Heart right ventricle (tissue), 16 donors: ENCODE measurements around the gene COL5A1. TPM values are rescaled to one million over a fixed set of nuclear protein-coding genes. Genes with fewer than 3 reads are reported as not detected.

Source experiments
- ATAC-seq, 8 donors: fragments of 200-7000 bp; cut with Tn5 transposase; one replicate each; pipeline ENCODE4 v1.9.1; 2020; ENCODE audit warnings: mild to moderate bottlenecking in 8 of 8, moderate library complexity in 8 of 8, moderate number of reproducible peaks in 1 of 8
- DNase-seq, 2 donors: peaks; one replicate each; pipeline ENCODE4 v3.0.0-alpha.2; 2020
- H3K27ac ChIP-seq, 10 donors: fragments of 200-600 bp; sonication (generic) in 2 of 10; one replicate each; pipeline versions ENCODE4 v1.5.0 to v1.8.0; 2020 to 2022; ENCODE audit warnings: mild to moderate bottlenecking in 3 of 10
- H3K27me3 ChIP-seq, 7 donors: fragments of 200-600 bp; one replicate each; pipeline ENCODE4 v1.8.0; 2021 to 2022; ENCODE audit warnings: mild to moderate bottlenecking in 2 of 7
- H3K36me3 ChIP-seq, 9 donors: fragments of 200-600 bp; sonication (generic) in 1 of 9; one replicate each; pipeline versions ENCODE4 v1.5.0 to v1.8.0; 2020 to 2022; ENCODE audit warnings: mild to moderate bottlenecking in 2 of 9
- H3K4me1 ChIP-seq, 9 donors: fragments of 200-600 bp; sonication (generic) in 1 of 9; one replicate each; pipeline versions ENCODE4 v1.5.0 to v1.8.0; 2020 to 2022; ENCODE audit warnings: mild to moderate bottlenecking in 4 of 9
- H3K4me3 ChIP-seq, 10 donors: fragments of 200-600 bp; sonication (generic) in 2 of 10; one replicate each; pipeline versions ENCODE4 v1.5.0 to v1.8.0; 2020 to 2022; ENCODE audit warnings: mild to moderate bottlenecking in 7 of 10, moderate library complexity in 2 of 10
- H3K9me3 ChIP-seq, 11 donors: fragments of 200-600 bp in 10 of 11; sonication (generic) in 2 of 11; one replicate each; pipeline versions ENCODE4 v1.5.0 to v1.8.0; 2013 to 2022; ENCODE audit warnings: mild to moderate bottlenecking in 2 of 11, control low read depth in 1 of 11, moderate library complexity in 1 of 11
- WGBS, 2 donors: extraction: QIAGEN DNeasy Blood & Tissue Kit; methylation state at CpG; one replicate each; pipeline ENCODE4 v1.1.7; 2013; ENCODE audit warnings: inconsistent platforms in 1 of 2; 5-methylcytosine and 5-hydroxymethylcytosine counted together
- intact Hi-C, 10 donors: fragments of 100-400 bp; cut with DNase I; formaldehyde crosslinking; loops; one replicate each; pipeline versions ENCODE4 v1.11.1 to v1.14.2; 2022
- polyA plus RNA-seq, 2 donors: library from polyadenylated mRNA; stranded (reverse); fragments of 200-250 nt; gene quantifications; one replicate each; pipeline ENCODE4 v1.2.3, GENCODE V29; 2013
- total RNA-seq, 10 donors: library from RNA; stranded (reverse); fragmentation: NEBNext Ultra II Directional in 3 of 10; extraction: Animal tissue kit (Norgen Biotek cat#: 25700) in 3 of 10; gene quantifications; one replicate each; pipeline versions ENCODE4 v1.2.1 to v1.2.4, GENCODE V29; 2021 to 2023
- TF ChIP-seq, protein P1 (sequence below), 9 donors: fragments of 200-600 bp; sonication (generic) in 2 of 9; IDR thresholded peaks; one replicate each; pipeline versions ENCODE4 v1.5.0 to v1.8.0; 2021 to 2022; ENCODE audit warnings: antibody characterized with exemption in 9 of 9, mild to moderate bottlenecking in 5 of 9, moderate library complexity in 1 of 9
- donor health status: Arrhythmogenic right ventricular cardiomyopathy.
- donor health status: ischemic (EF 13 %, LVEDD 7.1; RV severe dilation, severe dysfunction).
- donor health status: healthy with polysubstance abuse.
- donor health status: DM: no; HTN: yes; CAD: no.
- donor health status: DM: no; HTN: no; CAD: no.
- donor health status: ischemic (EF 25% LVEDD 6.9; RV normal size, moderate dysfunction).
- donor health status: ischemic (EF 25% LVEDD 5.7; RV mildly dilated, moderate dysfunction).
- donor health status: healthy.
- donor health status: DM: yes; HTN: yes; CAD: no.
- donor health status: Ischemic cardiomyopathy.
- donor health status: ischemic (EF 35%, LVEDD 5.7; RV mildly dilated, moderate dysfunction).
- donor health status: nonischemic (EF 11% LVEDD 7.7; RV severe dilation, severe dysfunction).
- donor health status: DM: yes; HTN: yes; CAD: no.
- donor health status: PGD.
- donor health status: ischemic (EF 29% LVEDD 5.4; RV normal size, mild dysfunction).
- donor health status: nonischemic (EF 23%, LVEDD 6.1; RV moderate dilation, normal function).

COL5A1 gene
- total and polyA plus RNA-seq, 12 donors = 8.1 to 60.0 (median 13.3) TPM

DNA sequence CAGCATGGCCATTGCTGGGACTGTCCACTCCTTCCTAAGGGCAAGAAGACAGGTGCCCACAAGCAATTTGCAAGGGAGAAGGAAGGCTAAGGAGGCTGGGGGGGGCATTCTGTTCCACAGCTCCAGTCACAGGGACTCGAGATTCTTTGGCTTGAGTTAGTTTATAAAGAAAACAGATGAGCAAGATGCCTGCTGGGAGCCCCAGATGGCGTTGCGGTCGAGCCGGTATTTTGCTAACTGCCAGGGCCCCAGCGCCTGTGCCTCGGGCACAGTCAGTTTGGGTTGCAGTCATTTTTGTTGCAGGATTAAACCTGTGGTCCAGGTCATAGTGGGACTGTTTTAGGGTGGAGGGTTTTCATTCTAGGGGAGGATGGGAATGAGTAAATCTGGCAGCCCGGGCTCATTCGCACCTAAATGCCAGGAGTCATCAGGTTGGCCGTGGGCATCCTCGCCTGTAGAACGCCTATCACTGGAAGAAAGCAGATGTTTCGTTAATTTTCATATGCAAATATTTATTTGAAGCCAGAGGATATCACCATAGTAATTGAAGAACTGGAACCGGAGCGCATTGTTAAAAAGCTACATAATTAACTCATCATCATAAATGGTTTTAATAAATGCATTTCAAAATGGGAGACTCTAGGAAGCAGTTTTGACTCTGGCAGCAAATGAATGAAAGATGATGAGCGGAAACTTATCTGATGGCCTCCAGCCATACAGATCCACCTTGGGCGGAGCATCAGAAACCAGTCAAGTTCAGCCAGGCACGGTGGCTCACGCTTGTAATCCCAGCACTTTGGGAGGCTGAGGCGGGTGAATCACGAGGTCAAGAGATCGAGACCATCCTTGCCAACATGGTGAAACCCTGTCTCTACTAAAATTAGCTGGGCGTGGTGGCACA lies 151.9 kb downstream of the COL5A1 start:
- no peaks in the 10 kb centered on the region for H3K27me3 ChIP-seq
- TF ChIP-seq, protein P1, sequence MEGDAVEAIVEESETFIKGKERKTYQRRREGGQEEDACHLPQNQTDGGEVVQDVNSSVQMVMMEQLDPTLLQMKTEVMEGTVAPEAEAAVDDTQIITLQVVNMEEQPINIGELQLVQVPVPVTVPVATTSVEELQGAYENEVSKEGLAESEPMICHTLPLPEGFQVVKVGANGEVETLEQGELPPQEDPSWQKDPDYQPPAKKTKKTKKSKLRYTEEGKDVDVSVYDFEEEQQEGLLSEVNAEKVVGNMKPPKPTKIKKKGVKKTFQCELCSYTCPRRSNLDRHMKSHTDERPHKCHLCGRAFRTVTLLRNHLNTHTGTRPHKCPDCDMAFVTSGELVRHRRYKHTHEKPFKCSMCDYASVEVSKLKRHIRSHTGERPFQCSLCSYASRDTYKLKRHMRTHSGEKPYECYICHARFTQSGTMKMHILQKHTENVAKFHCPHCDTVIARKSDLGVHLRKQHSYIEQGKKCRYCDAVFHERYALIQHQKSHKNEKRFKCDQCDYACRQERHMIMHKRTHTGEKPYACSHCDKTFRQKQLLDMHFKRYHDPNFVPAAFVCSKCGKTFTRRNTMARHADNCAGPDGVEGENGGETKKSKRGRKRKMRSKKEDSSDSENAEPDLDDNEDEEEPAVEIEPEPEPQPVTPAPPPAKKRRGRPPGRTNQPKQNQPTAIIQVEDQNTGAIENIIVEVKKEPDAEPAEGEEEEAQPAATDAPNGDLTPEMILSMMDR (IDR thresholded peaks at IDR 0.05) = no peak
- H3K4me1 ChIP-seq = peaks cover 0 to 12% (median 9%) of the 10 kb centered on the region in 9 donors
- H3K4me3 ChIP-seq = no peak overlapping the region
- 94 to 95% methylated on average over 23 of the region's 23 CpGs for WGBS, 2 donors
- ATAC-seq (no peak), DNase-seq (no peak)
- no peak overlapping the region for H3K27ac ChIP-seq
- intact Hi-C loops = no loop called here
- H3K9me3 ChIP-seq = no peaks in the 10 kb centered on the region
- H3K36me3 ChIP-seq = peaks cover 0 to 49% (median 0%) of the 10 kb centered on the region in 9 donors

DNA sequence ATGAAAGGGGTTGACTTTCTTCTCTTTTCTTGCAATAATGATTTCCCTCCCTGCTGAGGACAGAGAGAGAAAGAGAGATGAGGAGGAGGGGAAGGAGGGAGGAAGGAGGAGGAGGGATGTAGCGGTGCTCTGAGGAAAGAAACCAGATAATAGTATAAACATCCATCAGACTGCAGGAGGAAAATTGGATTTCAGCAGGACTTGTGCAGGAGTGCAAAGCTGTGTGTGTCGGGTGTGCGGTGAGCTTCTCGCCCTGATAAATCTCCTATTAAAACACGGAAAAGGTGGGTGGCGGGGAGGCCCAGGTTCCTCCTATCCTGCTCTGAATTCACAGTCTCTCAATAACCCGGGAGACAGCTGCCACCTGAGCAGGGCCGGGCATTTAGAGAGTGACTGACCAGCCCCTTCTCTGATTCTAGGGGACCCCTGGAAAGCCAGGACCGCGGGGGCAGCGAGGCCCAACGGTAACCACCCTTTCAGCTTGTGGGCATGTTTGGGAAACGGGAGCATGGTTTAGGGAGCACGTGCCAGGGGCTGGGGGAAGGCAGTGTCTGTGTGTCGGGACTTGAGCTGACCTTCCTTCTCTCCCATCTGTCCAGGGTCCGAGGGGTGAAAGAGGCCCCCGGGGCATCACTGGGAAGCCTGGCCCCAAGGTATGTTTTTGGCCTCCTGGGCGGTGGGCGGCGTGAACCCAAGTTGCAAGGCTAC lies 153.2 kb downstream of the COL5A1 start:
- H3K27me3 ChIP-seq = no peaks in the 10 kb centered on the region
- intact Hi-C loops = no loop called here
- TF ChIP-seq, protein P1 (IDR thresholded peaks at IDR 0.05) = no peak
- H3K4me1 ChIP-seq = peaks cover 0 to 2% (median 0%) of the 10 kb centered on the region in 9 donors
- DNase-seq = no peak
- WGBS, 2 donors = 91 to 93% methylated on average over 20 of the region's 20 CpGs
- no peaks in the 10 kb centered on the region for H3K9me3 ChIP-seq
- H3K4me3 ChIP-seq = no peak overlapping the region
- H3K27ac ChIP-seq = no peak overlapping the region
- no peak for ATAC-seq
- H3K36me3 ChIP-seq = peaks cover 0 to 51% (median 0%) of the 10 kb centered on the region in 9 donors

DNA sequence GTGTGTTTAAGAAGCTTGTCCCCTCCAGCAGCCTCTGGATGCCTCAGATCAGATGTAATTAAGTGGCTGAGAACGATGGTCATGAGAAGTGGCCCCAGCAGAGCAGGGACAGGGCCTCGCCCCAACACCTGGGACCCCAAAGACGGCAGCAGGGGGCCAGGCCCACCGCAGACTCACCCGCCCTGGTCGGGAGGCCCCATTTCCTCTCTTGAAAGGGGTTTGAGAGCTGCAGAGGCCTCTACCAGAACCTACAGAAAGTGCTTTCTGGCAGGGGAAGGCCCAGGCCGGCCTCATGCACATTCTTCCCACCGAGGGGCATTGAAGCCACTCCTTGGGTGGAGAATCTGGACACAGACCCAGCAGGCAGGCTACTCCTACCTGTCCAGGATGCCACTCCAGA lies 153.8 kb downstream of the COL5A1 start:
- Histone ChIP-seq H3K27me3 (no peaks in the 10 kb centered on the region), H3K27ac (no peak overlapping the region), H3K4me1 (no peaks in the 10 kb centered on the region), H3K9me3 (no peaks in the 10 kb centered on the region), H3K4me3 (no peak overlapping the region), H3K36me3 (peaks cover 0 to 54% (median 0%) of the 10 kb centered on the region in 9 donors)
- 75 to 83% methylated on average over 8 of the region's 8 CpGs for whole genome bisulfite sequencing, 2 donors
- TF ChIP-seq, protein P1 (IDR thresholded peaks at IDR 0.05) = no peak
- ATAC-seq (no peak), DNase-seq (no peak)
- intact Hi-C loops = no loop called here

DNA sequence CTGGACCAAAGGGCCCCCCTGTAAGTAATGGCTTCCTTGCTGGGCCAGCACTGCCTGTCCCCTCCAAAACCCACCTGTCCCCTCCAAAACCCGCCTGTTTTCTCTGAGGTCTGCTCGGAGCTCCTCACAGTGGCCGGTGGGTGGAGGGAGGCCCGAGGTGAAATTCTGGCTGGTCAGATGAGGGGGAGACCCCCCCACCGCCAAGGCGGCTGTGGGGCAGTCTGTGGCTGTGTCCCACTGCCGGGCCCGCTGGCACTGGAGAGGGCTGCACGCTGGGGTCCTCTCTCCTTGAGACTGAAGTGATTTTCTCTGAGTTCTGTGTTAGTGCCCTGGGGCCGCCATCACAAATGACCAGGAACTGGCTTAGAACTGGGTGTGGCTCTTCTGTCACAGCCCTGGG lies 155.3 kb downstream of the COL5A1 start:
- 75 to 94% methylated on average over 10 of the region's 10 CpGs for WGBS, 2 donors
- Histone ChIP-seq H3K27ac (no peak overlapping the region), H3K4me1 (peaks cover 0 to 9% (median 0%) of the 10 kb centered on the region in 9 donors), H3K9me3 (no peaks in the 10 kb centered on the region), H3K36me3 (peaks cover 0 to 53% (median 0%) of the 10 kb centered on the region in 9 donors), H3K4me3 (no peak overlapping the region), H3K27me3 (no peaks in the 10 kb centered on the region)
- no peak for ATAC-seq
- TF ChIP-seq, protein P1 (IDR thresholded peaks at IDR 0.05) = no peak
- intact Hi-C loops = no loop called here
- no peak for DNase-seq
